ENCODE measurements around the gene MAP3K13.
A peak's percentile ranks its signal among the peaks of the same experiment; 100 is the strongest.

Gene MAP3K13

GRCh38 chr3:185362850-185363661 is at the start of gene MAP3K13:
Gene MAP3K13 (plus strand): TSS chr3:185363136. CDS start chr3:185428582, 65,446 bp downstream.
- peak; percentile 95 for DNase-seq (ENCODE audit: low read depth)
- peak within 1 kb of the TSS; percentile 64 for H3K4me3 ChIP-seq (ENCODE audit: low read depth, low read length)

- no peak overlapping the region for H3K4me3 ChIP-seq (ENCODE audit: low read depth, low read length)
- DNase-seq (ENCODE audit: low read depth): no peak
Observed at GRCh38 chr3:185313693-185314246, 49.2 kb upstream of the MAP3K13 start.

DNA sequence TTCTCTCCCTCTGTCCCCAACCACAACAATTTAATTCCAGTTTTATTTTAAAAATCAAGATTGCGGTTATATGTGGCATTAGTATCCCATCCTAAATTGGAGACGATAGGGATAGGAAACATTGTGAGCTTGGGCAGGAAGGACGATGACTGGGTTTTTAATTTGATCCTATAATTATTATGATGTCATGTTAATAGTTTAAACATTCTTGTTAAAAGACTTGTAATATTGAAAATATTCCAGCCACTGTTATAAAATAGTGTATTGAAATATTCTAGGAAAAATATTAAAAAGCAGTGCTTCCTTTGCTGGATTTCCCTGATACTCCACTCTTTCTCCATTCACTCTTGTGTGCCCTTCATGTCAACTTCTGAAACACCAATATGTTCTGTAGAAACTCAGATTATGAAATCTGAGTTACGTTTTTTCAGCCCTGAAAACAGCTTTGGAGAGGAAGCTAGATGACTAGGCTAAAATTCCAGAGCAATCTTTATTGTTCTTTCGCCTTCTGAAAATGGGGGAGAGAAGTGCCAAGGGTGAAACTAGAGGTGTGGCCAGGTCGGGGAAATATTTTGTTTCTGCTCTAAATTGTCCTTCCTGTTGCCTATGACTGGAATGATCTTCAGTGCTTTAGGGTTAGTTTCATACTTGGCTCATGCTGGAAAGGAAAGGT is 46.1 kb upstream of the MAP3K13 start:
- no peak for DNase-seq (ENCODE audit: low read depth)
- no peak overlapping the region for H3K4me3 ChIP-seq (ENCODE audit: low read depth, low read length)

GRCh38 chr3:185317674-185318073 is 45.3 kb upstream of the MAP3K13 start:
- no peak overlapping the region for H3K4me3 ChIP-seq (ENCODE audit: low read depth, low read length)
- DNase-seq (ENCODE audit: low read depth): no peak

DNA sequence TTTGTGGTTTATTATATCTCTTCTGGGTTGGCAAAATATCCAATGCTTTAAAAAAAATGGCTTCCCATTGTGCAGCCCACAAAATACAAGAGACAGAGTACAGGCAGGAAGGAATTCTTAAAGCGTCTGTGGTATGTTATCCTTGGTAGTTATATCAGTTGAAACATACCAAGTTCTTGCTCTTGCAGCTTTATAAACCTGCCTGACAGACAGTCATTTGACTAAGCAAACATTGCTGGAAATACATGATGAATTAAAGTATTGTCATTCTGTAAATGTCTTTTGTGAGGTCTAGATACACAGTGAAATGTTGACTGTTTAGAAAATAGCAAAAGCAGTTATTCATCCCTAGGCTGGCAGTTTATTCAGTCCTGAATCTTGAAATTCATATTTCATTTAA is 44.8 kb upstream of the MAP3K13 start:
- H3K4me3 ChIP-seq (ENCODE audit: low read depth, low read length): no peak overlapping the region
- DNase-seq (ENCODE audit: low read depth): no peak

- DNase-seq (ENCODE audit: low read depth): no peak
- H3K4me3 ChIP-seq (ENCODE audit: low read depth, low read length): no peak overlapping the region
Observed at GRCh38 chr3:185319801-185320200, 43.1 kb upstream of the MAP3K13 start.

- H3K4me3 ChIP-seq (ENCODE audit: low read depth, low read length): no peak overlapping the region
- DNase-seq (ENCODE audit: low read depth): no peak
Observed at GRCh38 chr3:185320949-185321348, 42.0 kb upstream of the MAP3K13 start.

- no peak for DNase-seq (ENCODE audit: low read depth)
- H3K4me3 ChIP-seq (ENCODE audit: low read depth, low read length): no peak overlapping the region
Observed at GRCh38 chr3:185322101-185322719, 40.7 kb upstream of the MAP3K13 start.

- no peak overlapping the region for H3K4me3 ChIP-seq (ENCODE audit: low read depth, low read length)
- no peak for DNase-seq (ENCODE audit: low read depth)
Observed at GRCh38 chr3:185325946-185326791, 36.8 kb upstream of the MAP3K13 start.

GRCh38 chr3:185327062-185327461 is 35.9 kb upstream of the MAP3K13 start:
- DNase-seq (ENCODE audit: low read depth): no peak
- H3K4me3 ChIP-seq (ENCODE audit: low read depth, low read length): no peak overlapping the region

- no peak for DNase-seq (ENCODE audit: low read depth)
- H3K4me3 ChIP-seq (ENCODE audit: low read depth, low read length): no peak overlapping the region
Observed at GRCh38 chr3:185328324-185329004, 34.5 kb upstream of the MAP3K13 start.

GRCh38 chr3:185330238-185330637 is 32.7 kb upstream of the MAP3K13 start:
- no peak overlapping the region for H3K4me3 ChIP-seq (ENCODE audit: low read depth, low read length)

DNA sequence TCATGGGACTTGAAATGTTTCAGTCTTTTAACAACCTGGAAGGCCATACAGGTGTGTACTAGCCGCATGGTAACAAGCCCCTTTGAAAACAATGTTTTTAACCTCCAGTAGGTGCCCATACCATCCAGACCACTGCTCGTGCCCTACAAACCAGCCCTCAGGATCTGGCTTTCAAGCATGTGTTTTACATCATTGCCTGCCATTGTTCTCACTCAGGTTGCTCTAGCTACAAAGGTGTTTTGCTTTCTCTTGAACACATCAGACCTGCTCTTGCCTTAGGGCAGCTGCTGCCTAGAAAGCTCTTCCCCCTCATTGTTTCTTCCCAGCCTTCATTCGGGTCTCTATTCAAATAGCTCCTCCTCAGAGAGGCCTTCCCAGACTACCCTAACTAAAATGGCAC is 32.3 kb upstream of the MAP3K13 start:
- DNase-seq (ENCODE audit: low read depth): no peak
- no peak overlapping the region for H3K4me3 ChIP-seq (ENCODE audit: low read depth, low read length)

More at GRCh38 chr3:185330238-185330637, 32.7 kb upstream of the MAP3K13 start:
- DNase-seq (ENCODE audit: low read depth): no peak

GRCh38 chr3:185332026-185332735 is 30.8 kb upstream of the MAP3K13 start:
- no peak overlapping the region for H3K4me3 ChIP-seq (ENCODE audit: low read depth, low read length)
- peak; percentile 66 for DNase-seq (ENCODE audit: low read depth)

- peak; percentile 19 for DNase-seq (ENCODE audit: low read depth)
Observed at GRCh38 chr3:185335799-185336198, 27.1 kb upstream of the MAP3K13 start.

DNA sequence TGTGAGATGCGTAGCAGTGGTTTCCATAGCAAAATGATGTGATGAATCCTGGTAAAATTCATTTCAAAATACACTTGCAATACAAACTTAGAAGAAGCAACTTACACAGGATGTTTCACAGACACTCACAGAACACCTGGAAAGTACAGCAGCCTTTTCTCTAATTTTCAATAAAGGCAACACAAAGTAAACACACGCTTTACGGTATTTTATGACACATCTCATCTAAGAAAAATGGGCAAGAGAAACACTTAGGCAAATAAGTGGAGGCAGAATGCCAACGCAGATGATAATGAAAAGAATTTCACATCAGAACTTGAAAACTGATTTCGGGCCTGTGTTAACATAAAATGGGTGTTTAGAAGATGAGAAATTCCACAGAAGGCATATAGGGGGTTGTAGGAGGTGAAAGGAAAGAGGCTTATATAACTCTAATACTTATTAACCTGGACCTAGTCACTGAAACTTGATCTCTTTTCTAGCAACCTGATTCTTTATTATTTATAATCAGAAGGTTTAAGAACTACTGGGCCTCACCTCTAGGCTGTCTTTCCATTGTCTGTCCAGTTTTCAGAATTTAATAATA is 25.6 kb upstream of the MAP3K13 start:
- no peak for DNase-seq (ENCODE audit: low read depth)
- H3K4me3 ChIP-seq (ENCODE audit: low read depth, low read length): no peak overlapping the region

More at GRCh38 chr3:185335799-185336198, 27.1 kb upstream of the MAP3K13 start:
- H3K4me3 ChIP-seq (ENCODE audit: low read depth, low read length): no peak overlapping the region

DNA sequence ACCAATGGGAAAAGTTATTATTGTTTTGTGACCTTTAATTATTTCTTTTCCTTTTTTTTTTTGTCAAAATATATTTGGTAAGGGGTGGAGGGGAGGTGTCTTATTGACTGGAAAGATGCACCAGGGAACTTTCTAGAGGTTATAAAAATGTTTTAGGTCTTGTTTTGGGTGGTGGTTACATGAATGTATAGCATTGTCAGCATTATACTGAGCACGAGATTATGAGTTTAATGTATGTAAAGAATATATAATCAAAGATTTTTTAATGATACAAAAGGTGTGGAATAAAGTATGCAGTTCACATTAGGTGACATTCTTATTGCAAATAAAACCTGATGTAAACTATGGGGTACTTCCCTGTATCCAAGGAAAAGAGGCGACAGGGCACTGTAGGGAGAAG is 23.0 kb upstream of the MAP3K13 start:
- no peak for DNase-seq (ENCODE audit: low read depth)
- no peak overlapping the region for H3K4me3 ChIP-seq (ENCODE audit: low read depth, low read length)

DNA sequence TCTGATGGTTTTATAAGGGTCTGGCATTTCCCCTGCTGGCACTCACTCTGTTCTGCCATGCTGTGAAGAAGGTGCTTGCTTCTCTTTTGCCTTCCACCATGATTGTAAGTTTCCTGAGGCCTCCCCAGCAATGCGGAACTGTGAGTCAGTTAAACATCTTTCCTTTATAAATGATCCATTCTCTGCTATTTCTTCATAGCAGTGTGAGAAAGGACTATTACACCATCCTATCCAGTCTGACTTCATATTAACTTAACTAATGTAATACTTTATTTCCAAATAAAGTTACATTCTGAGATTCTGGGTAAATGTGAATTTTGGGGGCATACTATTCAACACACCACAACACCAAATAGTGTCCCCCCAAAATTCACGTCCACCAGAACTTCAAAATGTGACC is 22.2 kb upstream of the MAP3K13 start:
- no peak for DNase-seq (ENCODE audit: low read depth)

More for the DNA sequence above, 22.2 kb upstream of the MAP3K13 start:
- H3K4me3 ChIP-seq (ENCODE audit: low read depth, low read length): no peak overlapping the region

All from skeletal muscle cell (primary cell).